Breast epithelium (tissue), 4 donors: ENCODE measurements around the gene PYGB. TPM values are rescaled to one million over a fixed set of nuclear protein-coding genes. Genes with fewer than 3 reads are reported as not detected.
A peak's percentile ranks its signal among the peaks of the same experiment; 100 is the strongest.
"Not testable (repeated sequence)": the region's sequence is repeated elsewhere in the genome, so short reads cannot be mapped to it uniquely, and the experiment has no call there.

Experiments
- DNase-seq, 2 donors: peaks; one replicate each; pipeline ENCODE4 v3.0.0-alpha.2; 2019; ENCODE audit warnings: low spot score in 2 of 2
- H3K27ac ChIP-seq, 2 donors: fragments of 200-600 bp; sonication (generic) in 1 of 2; one replicate each; pipeline ENCODE4 v1.5.1; 2016 to 2019; ENCODE audit warnings: mild to moderate bottlenecking in 1 of 2
- H3K27me3 ChIP-seq, 2 donors: fragments of 200-600 bp; sonication (generic) in 1 of 2; one replicate each; pipeline versions ENCODE4 v1.5.1 to v1.6.0; 2017 to 2019; ENCODE audit warnings: control low read depth in 1 of 2, mild to moderate bottlenecking in 1 of 2
- H3K36me3 ChIP-seq: fragments of 200-600 bp; one replicate; pipeline ENCODE4 v1.5.1; 2019
- H3K4me1 ChIP-seq, 2 donors: fragments of 200-600 bp; sonication (generic); one replicate each; pipeline ENCODE4 v1.5.1; 2016 to 2019; ENCODE audit warnings: control low read depth in 1 of 2
- H3K4me3 ChIP-seq, 3 donors: fragments of 200-600 bp; sonication (generic); 1 replicate in 2 of 3; 2 replicates in 1 of 3; pipeline ENCODE4 v1.5.1; 2016 to 2019; ENCODE audit warnings: mild to moderate bottlenecking in 3 of 3, moderate library complexity in 2 of 3
- H3K9me3 ChIP-seq, 2 donors: fragments of 200-600 bp; sonication (generic) in 1 of 2; one replicate each; pipeline ENCODE4 v1.5.1; 2016 to 2019; ENCODE audit warnings: control low read depth in 1 of 2
- CTCF ChIP-seq, 3 donors: fragments of 450-650 bp; IDR thresholded peaks; one replicate each; pipeline ENCODE4 v1.5.1; 2016 to 2017; ENCODE audit warnings: antibody characterized with exemption in 3 of 3, mild to moderate bottlenecking in 3 of 3, moderate library complexity in 3 of 3
- POLR2A ChIP-seq: fragments of 450-650 bp; IDR thresholded peaks from one replicate; pipeline ENCODE4 v1.6.1; 2016; ENCODE audit warnings: antibody characterized with exemption, mild to moderate bottlenecking, moderate library complexity
- POLR2AphosphoS5 ChIP-seq, 3 donors: sonication (generic); formaldehyde crosslinking; IDR thresholded peaks; one replicate each; pipeline ENCODE4 v1.6.1; 2017; ENCODE audit warnings: antibody characterized with exemption in 3 of 3
- intact Hi-C: fragments of 100-400 bp; cut with DNase I; formaldehyde crosslinking; loops from one replicate; pipeline ENCODE4 v1.15.1; 2023; ENCODE audit warnings: low total_unique reads
- total RNA-seq, 3 donors: library from RNA; depleted of rRNA; stranded (reverse); fragments of >200 nt; gene quantifications; one replicate each; pipeline ENCODE4 v1.1.0, GENCODE V29; 2016

Gene PYGB
- total RNA-seq, 3 donors from 2014 or later, result 95.7 to 128 (median 121) TPM

DNA sequence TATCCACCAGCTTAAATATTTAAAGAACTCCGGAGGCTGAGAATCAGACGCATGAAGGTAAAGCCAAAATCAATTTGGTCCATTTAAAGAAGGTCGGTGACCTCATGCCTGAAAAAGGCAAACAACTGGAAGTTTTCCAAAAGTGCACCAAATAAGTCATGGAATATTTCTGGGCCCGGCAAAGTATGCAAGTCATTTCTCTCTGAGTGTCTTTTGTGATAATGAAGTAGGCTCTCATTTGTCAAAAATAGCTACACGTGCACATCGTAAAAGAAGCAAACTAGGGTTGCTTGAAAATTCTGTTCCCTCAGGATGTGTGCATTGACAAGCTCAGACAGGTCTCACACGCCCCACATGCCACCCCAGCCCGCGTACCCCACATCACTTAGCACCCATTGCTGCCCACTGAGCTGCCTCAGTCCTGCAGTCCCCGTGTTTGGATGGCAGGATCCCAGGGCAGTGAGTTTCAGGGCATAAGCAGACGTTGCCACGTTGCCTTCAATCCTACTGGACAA lies 20.5 kb upstream of the PYGB start:
- no peak for TF ChIP-seq CTCF (IDR thresholded peaks at IDR 0.05)
- Histone ChIP-seq H3K27ac (peak overlapping the region; percentile 66 to 86), H3K4me1 (peaks cover 0 to 12% of the 10 kb centered on the region in 2 donors), H3K4me3 (no peak overlapping the region), H3K27me3 (no peaks in the 10 kb centered on the region), H3K36me3 (no peaks in the 10 kb centered on the region), H3K9me3 (no peaks in the 10 kb centered on the region)
- intact Hi-C loops, result no loop called here
- DNase-seq, result no peak

- H3K9me3 ChIP-seq, result no peaks in the 10 kb centered on the region
- H3K4me3 ChIP-seq, result no peak overlapping the region
- peaks cover 0 to 20% of the 10 kb centered on the region in 2 donors for H3K4me1 ChIP-seq
- peak overlapping the region; percentile 3 to 69 for H3K27ac ChIP-seq
- no peaks in the 10 kb centered on the region for H3K36me3 ChIP-seq
- DNase-seq, result no peak
- TF ChIP-seq CTCF (IDR thresholded peaks at IDR 0.05) (no peak), POLR2AphosphoS5 (IDR thresholded peaks at IDR 0.05) (no peak), POLR2A (no peak)
- intact Hi-C loops, result no loop called here
- H3K27me3 ChIP-seq, result no peaks in the 10 kb centered on the region
Observed at GRCh38 chr20:25229486-25230165, 18.3 kb upstream of the PYGB start.

DNA sequence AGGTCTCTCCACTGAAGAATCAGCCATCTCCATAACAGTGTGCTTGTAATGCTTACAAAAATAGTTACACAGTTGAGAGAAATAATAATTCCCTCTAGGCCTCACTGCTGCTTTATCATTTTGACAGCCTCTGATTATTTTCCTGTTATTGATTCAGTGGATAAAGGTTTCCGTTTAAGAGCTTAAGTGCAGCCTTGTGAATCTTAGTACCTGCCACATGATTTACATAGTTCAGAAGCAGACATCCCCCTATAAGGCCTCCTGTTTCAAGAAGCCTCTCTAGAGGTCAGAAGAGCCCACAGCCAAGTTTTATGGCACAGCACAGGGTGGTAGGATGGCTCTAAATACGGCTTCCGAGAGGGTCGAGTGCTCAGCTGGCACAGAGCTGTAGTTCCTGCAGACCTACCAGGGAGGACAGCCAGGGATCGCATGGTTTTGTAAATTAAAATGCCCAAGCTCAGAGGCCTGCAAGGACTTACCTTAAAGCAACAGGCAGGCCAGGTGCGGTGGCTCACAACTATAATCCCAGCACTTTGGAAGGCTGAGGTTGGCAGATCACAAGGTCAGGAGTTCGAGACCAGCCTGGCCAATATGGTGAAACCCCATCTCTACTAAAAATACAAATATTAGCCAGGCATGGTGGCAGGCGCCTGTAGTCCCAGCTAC lies 17.6 kb upstream of the PYGB start:
- no peak for TF ChIP-seq POLR2A
- no peak for TF ChIP-seq POLR2AphosphoS5 (IDR thresholded peaks at IDR 0.05)
- TF ChIP-seq CTCF (IDR thresholded peaks at IDR 0.05), result no peak
- Histone ChIP-seq H3K27ac (peak overlapping the region; percentile 22 to 69), H3K36me3 (no peaks in the 10 kb centered on the region), H3K9me3 (no peaks in the 10 kb centered on the region), H3K4me3 (no peak overlapping the region), H3K4me1 (peaks cover 0 to 20% of the 10 kb centered on the region in 2 donors), H3K27me3 (no peaks in the 10 kb centered on the region)
- DNase-seq, result no peak
- intact Hi-C loops, result no loop called here

DNA sequence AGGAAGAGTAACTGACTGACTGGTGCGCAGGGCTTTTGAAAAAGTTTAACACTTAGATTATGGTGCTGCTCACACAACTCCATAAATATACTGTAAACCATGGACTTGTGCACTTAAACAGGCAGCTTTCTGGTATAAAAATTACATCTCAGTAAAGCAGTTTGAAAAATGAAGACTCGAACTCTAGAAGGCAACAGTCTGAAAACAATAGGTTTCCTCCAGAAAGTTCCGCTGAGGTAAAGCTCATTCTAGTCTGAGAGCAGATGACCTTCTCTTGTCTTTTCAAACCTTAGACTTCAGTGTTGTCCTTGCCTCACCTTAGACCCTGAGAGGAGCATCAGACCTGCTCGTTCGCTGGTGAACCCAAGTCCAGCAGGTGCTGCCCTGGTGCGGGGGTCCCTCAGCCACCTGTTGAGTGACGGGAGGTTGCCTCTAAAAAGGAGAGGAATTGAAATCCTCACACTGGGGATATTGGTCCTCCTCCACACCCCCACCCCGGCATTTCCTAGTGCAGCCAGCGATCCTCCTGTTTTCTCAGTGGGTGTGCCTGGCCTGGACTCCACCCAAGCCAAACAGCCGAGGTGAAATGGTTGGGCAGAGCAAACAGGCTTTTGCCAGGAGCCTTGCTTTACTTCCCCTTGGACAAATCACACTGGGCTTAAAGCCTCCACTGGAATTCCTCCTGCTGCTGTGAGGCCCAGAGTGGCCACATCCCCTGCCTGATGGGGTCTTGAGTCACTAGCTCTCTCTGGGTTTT lies 14.7 kb upstream of the PYGB start:
- DNase-seq, result peak; percentile 86 to 87
- no peaks in the 10 kb centered on the region for H3K36me3 ChIP-seq
- TF ChIP-seq POLR2AphosphoS5 (IDR thresholded peaks at IDR 0.05) (peak in 1 of 3 donors; percentile 21), POLR2A (no peak)
- peak overlapping the region; percentile 77 to 80 for H3K27ac ChIP-seq
- H3K4me1 ChIP-seq, result peaks cover 5 to 12% of the 10 kb centered on the region in 2 donors
- no peaks in the 10 kb centered on the region for H3K9me3 ChIP-seq
- intact Hi-C loops, result no loop called here
- H3K27me3 ChIP-seq, result no peaks in the 10 kb centered on the region
- peak overlapping the region in 1 of 3 donors; percentile 27 for H3K4me3 ChIP-seq

DNA sequence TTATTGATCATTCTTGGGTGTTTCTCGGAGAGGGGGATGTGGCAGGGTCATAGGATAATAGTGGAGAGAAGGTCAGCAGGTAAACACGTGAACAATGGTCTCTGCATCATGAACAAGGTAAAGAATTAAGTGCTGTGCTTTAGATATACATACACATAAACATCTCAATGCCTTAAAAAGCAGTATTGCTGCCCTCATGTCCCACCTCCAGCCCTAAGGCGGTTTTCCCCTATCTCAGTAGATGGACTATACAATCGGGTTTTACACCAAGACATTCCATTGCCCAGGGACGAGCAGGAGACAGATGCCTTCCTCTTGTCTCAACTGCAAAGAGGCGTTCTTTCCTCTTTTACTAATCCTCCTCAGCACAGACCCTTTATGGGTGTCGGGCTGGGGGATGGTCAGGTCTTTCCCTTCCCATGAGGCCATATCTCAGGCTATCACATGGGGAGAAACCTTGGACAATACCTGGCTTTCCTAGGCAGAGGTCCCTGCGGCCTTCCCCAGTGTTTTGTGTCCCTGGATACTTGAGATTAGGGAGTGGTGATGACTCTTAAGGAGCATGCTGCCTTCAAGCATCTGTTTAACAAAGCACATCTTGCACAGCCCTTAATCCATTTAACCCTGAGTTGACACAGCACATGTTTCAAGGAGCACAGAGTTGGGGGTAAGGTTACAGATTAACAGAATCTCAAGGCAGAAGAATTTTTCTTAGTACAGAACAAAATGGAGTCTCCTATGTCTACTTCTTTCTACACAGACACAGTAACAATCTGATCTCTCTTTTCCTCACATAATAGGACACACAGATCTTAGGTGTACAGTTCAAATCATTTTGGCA lies 13.7 kb upstream of the PYGB start:
- H3K27ac ChIP-seq, result peak overlapping the region; percentile 75 to 80
- H3K9me3 ChIP-seq, intact Hi-C loops, H3K4me3 ChIP-seq, H3K36me3 ChIP-seq, H3K27me3 ChIP-seq, DNase-seq: not testable (repeated sequence)
- H3K4me1 ChIP-seq, result peaks cover 8 to 12% of the 10 kb centered on the region in 2 donors
